ENCODE data around the gene TINAG.

The TINAG gene, protein sequence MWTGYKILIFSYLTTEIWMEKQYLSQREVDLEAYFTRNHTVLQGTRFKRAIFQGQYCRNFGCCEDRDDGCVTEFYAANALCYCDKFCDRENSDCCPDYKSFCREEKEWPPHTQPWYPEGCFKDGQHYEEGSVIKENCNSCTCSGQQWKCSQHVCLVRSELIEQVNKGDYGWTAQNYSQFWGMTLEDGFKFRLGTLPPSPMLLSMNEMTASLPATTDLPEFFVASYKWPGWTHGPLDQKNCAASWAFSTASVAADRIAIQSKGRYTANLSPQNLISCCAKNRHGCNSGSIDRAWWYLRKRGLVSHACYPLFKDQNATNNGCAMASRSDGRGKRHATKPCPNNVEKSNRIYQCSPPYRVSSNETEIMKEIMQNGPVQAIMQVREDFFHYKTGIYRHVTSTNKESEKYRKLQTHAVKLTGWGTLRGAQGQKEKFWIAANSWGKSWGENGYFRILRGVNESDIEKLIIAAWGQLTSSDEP

DNA sequence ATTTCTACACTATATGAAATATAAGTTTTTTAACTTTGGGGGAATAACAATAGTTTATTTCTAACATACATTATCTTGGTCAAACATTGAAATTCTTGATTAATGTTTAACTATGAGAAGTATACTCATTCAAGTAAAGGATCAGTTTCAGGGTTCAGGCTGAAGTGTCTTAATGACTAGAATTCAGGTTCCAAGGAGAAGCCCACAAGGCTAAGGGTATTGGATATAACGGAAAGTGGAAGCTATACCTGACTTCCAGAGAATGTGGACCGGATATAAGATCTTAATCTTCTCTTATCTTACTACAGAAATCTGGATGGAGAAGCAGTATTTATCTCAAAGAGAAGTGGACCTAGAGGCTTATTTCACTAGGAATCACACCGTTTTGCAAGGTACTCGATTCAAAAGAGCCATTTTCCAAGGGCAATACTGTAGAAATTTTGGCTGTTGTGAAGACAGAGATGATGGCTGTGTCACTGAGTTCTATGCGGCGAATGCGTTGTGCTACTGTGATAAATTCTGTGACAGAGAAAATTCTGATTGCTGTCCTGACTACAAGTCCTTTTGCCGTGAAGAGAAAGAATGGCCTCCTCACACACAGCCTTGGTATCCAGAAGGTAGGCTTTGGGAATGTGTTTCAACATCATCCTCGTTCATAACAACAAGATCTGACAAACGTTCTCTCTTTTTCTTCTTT, at the start of gene TINAG:
TINAG (plus strand) TSS at position 153 of the 697 bp plus-strand sequence; CDS start at position 263, 110 bp downstream.
- no peak for DNase-seq

DNA sequence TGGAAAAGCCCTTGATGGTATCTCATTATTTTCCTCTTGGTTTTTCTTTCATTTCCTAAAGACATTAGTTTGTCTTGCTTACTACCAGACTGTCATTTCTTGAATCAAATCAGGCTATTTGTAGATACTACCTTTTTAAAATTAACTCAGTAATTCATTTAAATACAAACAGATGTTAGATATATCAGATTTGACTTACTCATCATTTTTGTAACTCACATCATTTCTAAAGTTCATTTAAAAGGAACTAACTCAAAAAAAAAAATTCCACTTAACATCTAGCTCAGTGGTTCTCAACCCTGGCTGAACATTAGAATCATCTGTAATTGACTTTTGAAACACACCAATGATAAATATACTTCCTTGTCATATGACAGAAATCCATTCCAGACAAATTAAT, 48.2 kb upstream of the TINAG start:
- no peak for DNase-seq

DNA sequence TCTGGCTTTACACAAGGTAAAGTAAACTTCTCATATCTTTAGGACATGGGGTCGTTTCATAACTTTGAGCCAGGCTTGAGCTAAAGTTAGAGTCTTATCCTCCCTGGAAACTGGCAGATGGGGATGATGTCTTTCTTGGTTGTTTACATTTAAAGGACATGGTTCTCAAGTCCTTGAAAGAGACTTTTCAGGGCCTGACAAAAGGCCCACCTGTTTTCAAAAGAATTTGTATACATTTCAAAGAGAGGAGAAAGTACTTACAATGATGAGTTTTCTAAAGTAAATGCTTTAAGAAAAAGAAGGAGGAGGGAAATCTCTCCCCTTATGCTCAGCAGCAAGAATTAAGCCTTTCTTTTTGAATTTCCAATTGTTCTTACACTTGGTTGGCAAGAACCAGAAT, 45.7 kb upstream of the TINAG start:
- no peak for DNase-seq

DNA sequence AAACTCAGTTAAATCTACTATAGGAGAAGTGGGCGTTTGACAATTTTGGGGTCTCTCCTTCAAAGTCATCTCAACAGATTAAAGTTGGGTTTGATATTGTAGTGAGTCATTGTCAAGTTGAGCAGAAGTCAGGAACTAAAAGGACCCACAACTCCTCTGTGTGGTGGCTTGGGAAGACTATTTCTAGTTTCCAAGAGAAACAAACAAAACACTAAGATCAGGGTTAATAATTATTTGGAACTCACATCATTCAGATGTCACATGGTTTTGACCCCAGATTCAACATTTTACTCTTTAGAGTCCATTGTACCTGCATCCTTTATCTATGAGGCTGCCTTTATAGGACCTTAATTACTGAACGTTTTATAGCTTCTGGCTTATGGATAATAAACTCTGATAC, 45.3 kb upstream of the TINAG start:
- DNase-seq: no peak

DNA sequence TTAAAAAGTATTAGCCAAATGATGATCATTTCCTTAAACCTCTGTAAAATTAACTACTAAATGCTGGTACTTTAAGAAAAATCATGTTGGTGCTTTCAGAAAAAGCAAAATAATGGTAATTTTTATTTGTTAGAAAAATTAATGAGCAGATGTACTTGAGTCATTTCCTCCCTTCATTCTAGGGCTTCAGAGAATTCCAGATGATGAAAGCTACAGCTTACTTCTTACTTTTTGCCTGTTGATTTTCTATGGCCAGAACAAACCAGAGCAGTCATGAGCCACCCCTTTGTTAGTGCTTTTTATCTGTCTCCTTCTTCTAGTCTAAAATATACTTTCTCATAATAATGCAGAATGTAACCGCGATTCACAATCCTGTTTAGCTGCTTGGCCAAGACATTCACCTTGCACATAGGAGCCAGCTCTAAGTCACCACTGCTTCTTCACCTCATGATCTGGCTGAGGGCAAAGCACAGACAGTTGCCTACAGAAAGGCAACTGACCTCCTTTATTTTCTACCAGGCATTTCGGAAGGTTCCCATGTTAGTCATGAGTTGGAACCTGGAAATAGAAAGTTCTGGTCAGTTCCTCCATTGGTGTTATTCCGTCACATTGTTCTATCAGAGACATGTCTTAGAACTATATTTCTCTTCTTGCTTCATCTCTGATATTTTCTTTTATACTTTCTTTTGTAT, 43.5 kb upstream of the TINAG start:
- DNase-seq: no peak

DNA sequence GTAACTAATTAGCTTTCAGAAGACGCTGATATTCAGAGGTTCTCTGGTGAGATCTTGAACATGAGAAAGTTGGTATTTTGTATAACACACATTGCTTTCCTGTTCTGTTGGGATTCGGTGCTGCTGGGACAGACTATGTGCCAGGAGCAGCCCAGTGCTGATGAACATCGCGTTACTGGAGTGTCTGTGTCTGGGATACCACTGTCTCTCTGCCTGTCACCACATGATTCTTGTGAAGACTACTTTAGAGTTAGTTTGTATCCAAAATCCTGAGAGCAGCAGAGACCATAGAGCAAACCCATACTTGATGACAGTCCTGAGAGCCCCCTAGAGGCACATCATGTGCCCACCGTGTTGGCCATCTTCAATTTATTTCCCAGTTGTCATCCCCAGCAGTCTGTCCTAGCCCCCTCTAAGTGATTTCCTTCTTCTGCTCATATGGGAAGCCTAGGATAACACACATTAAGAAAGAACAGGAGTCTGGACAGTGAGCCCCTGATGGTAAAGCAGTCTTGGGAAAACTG, 41.8 kb upstream of the TINAG start:
- no peak for DNase-seq

DNA sequence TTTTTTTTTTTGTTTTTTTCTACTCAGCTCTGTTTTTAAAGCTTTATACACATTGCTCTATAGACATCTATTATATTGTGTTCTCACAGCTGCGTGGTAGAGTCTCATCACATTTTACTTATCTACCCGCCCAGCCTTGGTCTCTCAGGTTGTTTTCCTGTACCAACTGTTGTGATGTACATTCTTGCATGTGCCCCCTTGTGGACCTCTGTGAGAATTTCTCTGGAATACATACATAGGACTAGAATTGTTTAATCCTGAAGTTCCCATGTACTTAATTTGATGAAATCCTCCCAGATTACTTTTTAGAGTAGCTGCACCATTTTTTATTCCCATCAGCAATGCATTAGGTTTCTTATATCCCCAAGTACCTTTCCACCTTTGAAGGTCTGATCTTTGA, 40.4 kb upstream of the TINAG start:
- DNase-seq: no peak

DNA sequence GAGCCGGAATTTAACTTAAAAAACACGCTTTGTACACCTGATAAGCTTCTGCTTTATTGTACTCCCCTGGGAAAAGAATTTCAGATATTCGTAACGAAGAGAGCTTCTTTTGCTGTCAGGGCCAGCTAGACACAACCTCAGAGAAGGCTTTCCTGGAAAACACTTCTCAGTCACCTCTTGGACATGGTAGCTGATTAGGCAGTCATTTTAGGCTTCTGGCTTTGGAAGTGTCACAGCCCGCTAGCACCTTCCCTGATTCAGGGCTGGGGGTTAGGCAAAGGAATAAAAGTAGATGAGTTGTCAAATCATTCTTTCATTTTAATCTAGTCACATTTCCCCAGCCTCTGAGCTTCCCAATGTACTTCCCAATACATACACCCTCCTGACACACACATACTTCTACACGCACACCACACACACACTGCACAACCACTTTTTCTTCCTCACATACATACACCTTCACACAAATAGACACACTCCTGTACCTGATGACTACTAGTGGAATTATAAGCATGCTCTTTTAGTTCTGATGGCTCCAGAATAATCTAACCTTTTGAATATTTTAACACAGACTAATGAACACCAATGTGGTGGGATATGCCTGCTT, 34.9 kb upstream of the TINAG start:
- DNase-seq: no peak

DNA sequence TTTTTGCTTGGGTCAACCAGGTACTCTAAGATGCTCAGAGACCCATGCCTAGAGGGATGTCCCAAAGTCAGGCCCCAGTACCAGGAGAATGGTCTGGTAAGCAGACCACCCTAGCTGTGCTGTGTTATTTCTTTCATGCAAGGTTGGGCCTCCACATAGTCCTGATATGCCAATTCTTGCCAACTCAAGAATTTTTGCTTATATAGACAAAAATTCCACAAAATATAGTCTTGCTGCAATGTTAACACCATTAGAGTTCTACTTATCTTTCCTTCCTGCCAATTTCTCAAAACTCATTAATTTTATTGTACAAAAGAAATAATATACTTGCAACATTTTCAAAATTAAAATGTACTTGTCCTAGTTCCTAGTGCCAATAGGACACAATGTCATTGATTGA, 33.9 kb upstream of the TINAG start:
- DNase-seq: no peak

DNA sequence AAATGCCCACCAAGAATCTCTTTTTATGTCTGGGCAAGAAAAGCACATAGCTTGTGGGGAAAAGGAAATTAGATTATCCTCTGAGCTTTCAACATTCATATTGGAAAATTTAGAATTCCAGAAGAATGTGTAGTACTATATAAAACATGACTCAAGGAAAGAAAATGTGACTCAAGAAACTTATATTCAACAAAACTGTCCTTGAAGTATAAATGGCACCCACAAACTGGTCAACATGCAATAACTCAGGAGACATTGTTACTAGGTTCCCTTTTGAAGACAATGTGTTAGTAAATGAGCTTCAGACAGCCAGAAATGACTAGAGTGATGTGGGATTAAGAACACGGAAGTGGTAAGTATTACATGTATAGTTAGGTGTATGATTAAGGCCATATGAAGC, 26.1 kb upstream of the TINAG start:
- DNase-seq: no peak

DNA sequence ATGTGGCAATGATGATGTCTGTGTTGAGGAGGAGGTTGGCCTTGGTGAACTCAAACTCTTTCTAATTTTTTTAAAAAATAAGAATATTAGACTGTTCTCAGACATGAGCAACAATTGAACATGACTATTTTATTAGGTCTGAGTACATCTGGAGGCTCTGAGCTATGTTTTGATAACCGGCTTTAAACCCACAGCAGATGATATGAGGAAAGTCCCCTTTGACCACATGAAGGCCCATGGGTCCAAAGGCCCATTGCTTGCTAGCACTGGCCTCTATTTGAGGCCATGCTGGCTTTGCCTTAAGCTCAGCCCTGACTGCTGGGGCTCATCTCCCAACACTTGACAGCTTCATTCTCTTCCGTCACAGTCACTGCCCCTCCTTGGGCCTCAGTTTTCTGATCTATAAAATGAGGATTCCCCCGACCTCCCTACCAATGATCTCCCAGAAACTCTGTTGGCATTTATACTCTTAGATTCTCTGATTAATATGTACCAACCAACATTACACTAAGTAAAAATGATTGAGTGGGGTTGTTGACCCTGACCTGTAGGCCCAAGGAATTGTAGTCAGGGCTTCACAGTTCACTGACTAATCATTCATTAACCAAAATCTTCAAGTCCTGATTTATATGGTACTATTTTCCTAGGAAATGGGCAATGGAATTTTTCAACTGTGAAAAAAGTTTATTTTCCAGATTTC, 23.9 kb upstream of the TINAG start:
- no peak for DNase-seq

DNA sequence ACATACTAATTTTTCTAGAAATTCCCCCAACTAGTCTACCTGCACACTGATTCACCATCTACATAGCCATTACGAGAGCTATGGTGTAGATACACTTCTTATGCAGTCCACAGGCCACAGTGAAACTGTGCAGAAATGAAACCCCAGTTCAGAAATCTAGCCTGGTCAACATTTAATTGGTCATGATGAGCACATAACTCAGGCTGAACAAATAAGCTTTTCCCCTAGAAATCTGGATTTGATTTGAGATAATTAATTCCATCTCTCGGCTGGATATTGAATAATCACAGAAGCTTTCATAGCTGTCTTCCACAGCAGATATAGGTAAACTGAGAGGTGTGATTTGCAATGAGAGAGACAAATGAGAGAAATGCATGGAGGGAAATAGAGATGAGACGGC, 22.6 kb upstream of the TINAG start:
- DNase-seq: no peak

DNA sequence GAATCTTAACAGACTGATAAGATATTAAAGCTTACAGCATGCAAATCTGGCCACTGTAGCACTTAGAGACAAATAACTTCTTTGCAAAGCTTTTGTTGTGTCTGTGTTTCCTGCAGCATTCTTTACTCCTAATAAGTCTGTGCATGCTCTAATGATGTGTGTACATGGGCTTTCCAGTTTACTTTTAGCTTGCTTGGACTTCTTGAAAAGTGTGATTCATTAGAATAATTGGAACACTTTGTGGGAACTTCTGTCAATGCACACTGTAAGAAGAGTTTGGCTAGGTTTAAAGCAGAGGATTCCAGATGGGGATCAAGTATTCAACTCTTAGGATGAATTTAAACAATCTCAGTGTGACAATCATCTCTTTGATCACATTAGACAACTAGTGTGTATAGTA, 22.1 kb upstream of the TINAG start:
- DNase-seq: no peak

DNA sequence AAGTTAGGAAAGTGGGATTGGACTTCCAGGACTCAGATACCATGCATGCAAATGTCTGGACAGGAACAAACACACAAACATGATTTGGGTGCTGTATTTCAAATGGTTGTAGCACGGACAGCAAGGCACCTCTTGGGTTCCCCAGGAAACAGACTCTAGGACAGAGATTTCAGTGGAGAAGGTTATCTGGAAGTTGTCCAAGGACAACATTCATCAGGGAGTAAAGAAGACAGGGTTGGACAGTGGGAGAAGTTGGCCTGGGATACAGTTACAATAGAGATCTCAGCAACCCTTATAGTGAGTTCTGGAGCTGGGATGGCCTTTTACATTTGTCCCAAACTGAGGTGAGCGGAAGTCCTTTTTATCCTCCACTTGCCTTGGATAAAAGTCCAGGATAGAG, 19.8 kb upstream of the TINAG start:
- DNase-seq: no peak

DNA sequence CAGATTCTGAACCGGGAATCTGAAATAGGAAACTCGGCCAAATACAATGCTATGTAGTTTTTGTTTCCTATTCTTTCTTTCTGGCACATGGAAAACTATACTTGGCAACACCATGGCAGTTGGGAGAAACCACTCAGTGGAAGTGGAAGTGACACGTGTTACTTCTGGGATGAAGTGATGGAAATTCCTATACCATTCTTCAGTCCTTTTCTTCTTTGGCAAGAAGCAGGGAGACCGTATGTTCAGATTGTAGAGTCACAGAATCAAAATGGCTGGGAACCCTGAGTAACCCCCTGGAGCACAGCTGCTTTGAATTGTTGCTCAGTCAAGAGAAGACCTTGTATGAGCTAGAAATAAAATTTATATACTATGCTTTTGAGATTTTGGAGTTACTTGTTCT, 18.8 kb upstream of the TINAG start:
- DNase-seq: no peak

DNA sequence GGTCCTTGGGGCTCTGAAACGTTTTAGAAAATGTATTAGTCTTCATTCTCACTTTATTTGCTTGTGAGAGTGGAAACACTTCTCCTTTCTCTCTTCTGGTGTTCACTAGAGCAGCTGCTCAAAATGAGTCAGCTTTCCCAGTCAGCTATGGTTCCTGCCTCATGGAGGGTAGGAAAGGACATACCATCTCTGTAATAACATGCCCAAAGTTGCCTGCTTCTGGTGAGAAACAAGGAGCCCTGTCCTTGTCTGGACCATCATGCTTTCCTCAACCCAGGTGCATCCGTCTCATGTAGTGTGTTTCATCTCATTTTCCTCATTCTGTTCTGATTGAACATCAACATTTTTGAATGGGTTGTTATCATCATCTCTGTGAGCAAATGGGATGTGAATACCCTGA, 17.1 kb upstream of the TINAG start:
- DNase-seq: no peak

DNA sequence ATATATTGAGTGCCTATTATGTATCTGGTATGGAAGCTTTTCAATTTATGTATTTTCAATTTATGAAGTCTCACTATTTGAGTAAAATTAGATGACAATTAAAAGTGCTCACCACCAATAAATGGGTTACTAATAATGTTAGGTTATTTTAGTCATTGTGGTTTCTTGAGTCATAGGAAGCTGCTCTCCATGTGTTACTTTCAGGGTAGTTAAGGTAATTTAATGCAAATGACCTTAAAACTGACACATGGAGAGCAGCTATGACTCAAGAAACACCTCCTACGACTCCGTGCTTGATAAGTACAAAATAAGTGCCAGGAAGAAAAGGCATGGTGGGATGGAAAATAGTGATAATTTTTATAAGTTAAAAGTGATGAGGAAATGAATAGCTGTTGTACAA, 16.5 kb upstream of the TINAG start:
- no peak for DNase-seq

DNA sequence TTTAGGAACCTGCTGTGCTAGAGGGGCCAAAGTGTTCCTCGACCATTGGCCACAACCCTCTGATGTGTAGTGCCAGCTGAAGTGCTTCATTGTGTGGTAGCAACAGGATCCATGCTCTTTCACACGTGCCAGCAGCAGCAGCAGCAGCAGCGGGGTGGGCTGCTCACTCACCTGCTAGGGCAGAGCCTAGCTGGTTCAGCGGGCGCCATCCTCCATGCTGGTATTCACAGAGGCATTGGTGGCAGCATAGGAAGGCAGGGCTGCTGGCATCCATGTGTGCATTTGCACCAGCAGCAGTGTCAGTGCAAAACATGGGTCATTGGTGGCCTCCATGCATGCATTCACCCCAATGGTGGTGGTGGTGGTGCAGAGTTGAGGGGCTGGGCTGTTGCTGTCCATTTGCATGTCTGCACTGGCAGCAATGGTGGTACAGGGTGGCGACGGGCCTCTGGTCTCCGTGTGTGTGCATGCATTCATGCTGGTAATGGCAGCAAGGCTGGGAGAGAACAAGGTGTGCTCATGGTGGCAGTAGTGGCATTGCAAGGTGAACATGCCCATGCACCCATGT, 13.2 kb upstream of the TINAG start:
- no peak for DNase-seq

DNA sequence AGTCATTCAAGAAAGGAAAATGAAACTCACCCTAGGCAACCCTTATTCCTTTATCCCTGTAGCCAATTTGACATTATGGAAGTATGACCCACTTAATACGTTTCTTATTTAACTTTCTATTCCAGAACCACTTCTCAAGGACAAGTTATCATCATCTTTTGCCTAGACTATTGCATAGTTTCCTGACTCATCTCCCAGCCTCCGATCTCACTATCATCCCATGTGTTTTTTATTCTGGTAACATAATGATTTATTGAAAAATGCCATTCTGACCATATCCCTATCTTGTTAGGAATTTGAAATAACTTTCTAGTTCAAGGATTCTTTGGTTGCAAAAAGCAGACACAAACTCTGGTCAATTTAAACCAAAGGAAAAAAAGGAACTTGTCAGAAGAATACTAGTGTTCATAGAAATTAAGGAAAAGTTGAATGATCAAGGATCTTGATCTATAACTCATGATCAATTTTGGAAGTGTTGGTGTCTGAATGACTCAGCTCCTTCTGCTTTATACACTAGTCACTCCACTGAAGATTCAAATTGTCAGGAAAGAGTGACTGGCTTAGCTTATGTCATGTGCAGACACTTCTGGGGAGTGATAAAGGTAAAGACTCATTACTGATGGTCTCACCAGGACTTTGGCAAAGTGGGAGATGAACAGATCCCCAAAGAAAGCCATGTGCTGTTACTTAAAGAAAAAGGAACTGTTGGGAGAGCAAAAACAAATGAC, 8.5 kb upstream of the TINAG start:
- DNase-seq: no peak

DNA sequence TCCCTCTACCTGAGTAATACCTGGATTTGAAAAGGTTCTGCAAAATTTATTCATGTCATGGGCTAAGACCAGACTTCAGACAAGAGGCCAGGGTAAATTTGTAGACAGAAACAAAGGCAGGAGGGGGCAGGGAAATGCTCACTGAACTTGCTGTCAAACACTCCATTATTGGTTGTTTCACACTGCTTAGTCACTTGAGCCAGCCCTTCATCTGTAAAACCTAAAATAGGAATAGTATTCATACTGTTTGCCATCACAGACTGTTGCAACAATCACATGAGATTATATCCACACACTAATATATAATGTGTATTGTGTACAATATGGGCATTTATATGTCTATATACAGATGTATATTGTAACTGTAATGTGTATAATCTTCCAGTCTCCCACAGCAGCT, 6.5 kb upstream of the TINAG start:
- DNase-seq: no peak

DNA sequence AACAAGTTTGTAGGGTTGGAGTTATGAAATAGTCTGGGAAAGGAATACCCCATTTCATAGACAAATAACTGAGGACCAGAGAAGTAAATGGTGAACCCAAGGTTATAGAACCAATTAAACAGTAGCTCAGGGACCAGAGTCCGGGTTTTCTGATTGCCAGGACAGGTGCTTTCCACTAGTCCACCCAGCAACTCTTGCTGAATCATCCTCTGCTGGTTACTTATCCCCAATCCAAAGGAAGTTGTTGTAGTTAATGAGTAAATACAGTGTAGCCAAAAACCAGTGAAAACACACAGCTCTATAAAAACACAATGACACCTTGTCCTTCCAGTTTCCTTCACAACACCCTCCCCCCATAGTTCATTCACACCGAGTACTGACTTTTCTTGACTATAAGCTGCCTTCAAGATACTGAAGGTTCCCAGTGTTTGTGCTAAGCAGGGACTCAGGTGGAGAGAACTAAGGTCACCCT, 766 bp upstream of the TINAG start:
- no peak for DNase-seq

DNA sequence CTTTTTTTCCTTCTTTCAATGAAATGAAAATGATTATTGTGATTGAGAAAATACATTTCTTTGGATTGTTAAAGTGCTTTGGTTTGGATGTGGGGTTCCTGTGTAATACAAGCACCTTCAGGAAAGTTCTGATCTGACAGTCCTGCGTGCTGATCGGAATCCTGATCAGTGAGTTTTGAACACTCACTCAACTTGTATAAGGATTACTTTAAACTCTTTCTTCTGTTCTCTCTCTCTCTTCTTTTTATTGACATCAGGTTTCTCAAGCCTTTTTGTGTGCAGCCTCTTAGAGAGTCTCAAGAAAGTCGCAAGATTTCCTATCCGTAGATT, 710 bp downstream of the TINAG start:
- no peak for DNase-seq
